Mucosa of rectum (tissue), 2 donors: ENCODE results near the gene ASTN2.
"Not testable (repeated sequence)": the region's sequence is repeated elsewhere in the genome, so short reads cannot be mapped to it uniquely, and the experiment has no call there.

Source experiments
- H3K27ac ChIP-seq, 2 donors: one replicate each; pipeline ENCODE4 v1.7.0; 2013; ENCODE audit warnings: inconsistent platforms in 2 of 2, low read depth in 2 of 2, low read length in 2 of 2
- H3K27me3 ChIP-seq, 2 donors: one replicate each; pipeline ENCODE4 v1.7.0; 2013; ENCODE audit warnings: low read length in 2 of 2; ENCODE audit not compliant: control insufficient read depth in 2 of 2, insufficient read depth in 2 of 2
- H3K36me3 ChIP-seq, 2 donors: one replicate each; pipeline ENCODE4 v1.7.0; 2013; ENCODE audit warnings: low read length in 2 of 2; ENCODE audit not compliant: control insufficient read depth in 2 of 2, insufficient read depth in 2 of 2
- H3K4me1 ChIP-seq, 2 donors: one replicate each; pipeline ENCODE4 v1.7.0; 2013; ENCODE audit warnings: low read length in 2 of 2, mild to moderate bottlenecking in 1 of 2; ENCODE audit not compliant: control insufficient read depth in 2 of 2, insufficient read depth in 2 of 2
- H3K4me3 ChIP-seq, 2 donors: one replicate each; pipeline ENCODE4 v1.7.0; 2013; ENCODE audit warnings: low read length in 2 of 2
- H3K9ac ChIP-seq, 2 donors: one replicate each; pipeline ENCODE4 v1.7.0; 2013; ENCODE audit warnings: low read length in 2 of 2, low read depth in 1 of 2, mild to moderate bottlenecking in 1 of 2
- H3K9me3 ChIP-seq, 2 donors: one replicate each; pipeline ENCODE4 v1.7.0; 2013; ENCODE audit warnings: low read length in 2 of 2; ENCODE audit not compliant: control insufficient read depth in 2 of 2
- donor health status: healthy.
- donor health status: Normal muscosa, but diverticular disease.

Gene ASTN2

DNA sequence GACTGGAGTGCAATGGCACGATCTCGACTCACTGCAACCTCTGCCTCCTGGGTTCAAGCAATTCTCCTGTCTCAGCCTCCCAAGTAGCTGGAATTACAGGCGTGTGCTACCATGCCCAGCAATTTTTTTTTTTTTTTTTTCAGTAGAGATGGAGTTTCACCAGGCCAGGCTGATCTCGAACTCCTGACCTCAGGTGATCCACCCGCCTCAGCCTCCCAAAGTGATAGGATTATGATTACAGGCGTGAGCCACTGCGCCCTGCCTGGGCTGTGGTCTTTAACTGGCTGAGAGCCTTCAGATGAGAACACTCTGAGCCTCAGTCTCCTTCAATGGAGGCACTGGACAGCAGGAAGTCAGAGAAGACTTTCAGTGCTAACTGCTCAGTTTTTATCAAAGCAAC is 576.4 kb downstream of the ASTN2 start:
- not testable (repeated sequence) for H3K9me3 ChIP-seq, H3K4me1 ChIP-seq, H3K27me3 ChIP-seq, H3K27ac ChIP-seq, H3K36me3 ChIP-seq, H3K4me3 ChIP-seq, H3K9ac ChIP-seq

DNA sequence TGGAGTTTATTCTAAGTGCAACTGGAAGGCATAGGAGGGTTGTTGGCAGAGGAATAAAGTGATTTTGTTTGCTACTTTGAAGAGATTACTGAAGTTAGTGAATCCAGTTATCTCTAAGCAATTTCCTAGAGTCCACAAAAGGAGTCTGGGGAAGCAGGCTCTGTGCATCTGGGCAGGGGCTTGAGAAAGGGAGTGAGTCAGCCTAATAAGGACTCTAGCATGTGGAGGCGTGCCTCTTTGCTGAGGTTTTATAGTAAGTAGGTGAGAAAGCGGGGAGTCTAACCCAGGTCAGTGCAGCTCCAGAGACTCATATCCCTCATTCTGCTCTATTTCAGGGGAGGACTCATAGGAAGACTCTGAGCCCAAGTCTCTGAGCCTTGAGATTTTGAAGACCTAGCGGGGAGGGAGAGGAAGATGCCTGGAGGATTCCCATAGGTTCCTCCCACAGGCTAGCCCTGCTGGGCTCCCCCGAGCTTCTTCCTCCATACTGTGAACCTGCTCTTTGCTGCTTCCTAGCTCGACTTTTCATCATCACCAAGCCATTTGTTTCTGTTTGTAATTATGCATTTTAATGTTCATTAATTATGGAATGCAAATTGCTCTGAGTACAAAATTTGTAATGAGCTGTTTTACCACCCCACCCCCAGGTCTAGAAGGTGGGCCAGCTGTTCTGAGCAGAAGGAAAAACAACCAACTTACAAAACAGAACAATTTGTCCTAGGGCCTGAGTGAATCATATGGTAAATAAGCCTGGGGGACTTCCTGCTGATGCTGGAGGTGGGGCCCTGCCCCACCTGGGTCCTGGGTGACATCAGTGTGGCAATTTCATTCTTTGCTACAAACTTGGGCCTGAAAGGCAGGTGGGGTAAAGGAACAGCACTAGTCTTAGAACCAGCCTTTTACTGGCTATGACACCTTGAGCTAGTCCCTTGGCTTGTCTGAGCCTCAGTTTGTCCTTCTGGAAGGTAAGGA is 577.6 kb downstream of the ASTN2 start:
- H3K27ac ChIP-seq, result no peak overlapping the region
- H3K9ac ChIP-seq, result no peak overlapping the region
- no peak overlapping the region for H3K4me3 ChIP-seq
- no peaks in the 10 kb centered on the region for H3K27me3 ChIP-seq
- H3K4me1 ChIP-seq, result no peaks in the 10 kb centered on the region
- no peaks in the 10 kb centered on the region for H3K36me3 ChIP-seq
- H3K9me3 ChIP-seq, result no peaks in the 10 kb centered on the region

DNA sequence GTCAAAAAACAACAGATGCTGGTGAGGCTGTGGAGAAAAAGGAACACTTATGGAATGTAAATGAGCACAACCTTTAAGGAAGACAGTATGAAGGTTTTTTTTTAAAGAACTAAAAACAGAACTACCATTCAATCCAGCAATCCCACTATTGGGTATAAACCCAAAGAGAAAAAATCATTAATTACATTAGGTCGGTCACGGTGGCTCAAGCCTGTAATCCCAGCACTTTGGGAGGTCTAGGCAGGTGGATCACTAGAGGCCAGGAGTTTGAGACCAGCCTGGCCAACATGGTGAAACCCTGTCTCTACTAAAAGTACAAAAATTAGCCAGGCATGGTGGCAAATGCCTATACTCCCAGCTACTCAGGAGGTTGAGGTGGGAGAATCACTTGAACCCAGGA is 584.5 kb downstream of the ASTN2 start:
- not testable (repeated sequence) for H3K9ac ChIP-seq, H3K36me3 ChIP-seq, H3K9me3 ChIP-seq, H3K27ac ChIP-seq, H3K4me3 ChIP-seq, H3K4me1 ChIP-seq, H3K27me3 ChIP-seq

DNA sequence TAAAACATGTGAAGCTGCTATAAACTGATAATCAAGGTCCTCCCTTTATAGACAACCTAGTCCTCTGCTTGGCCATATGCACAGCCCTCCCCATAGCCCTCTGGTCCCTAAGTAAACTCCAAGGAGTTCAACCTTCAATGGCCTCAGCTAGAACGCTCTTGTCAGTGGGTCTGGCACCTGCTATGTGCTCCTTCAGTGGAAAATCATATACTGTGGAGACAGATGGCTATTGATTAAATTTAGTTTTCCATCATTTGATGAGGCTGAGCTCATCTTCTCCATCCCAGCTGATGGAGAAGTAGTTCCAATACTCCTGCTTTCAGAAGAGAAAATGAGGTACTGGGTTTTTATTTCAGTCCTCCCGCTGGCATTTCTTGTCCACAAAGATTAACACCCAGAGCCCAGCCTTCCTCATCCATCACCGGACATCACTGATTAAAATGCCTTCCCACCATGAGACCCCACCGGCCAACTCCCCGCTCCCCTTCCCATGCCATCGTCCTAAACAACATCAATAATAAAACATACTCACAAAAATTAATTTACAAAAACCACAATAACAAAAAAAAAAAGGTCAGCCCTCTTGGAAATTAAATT is 593.1 kb downstream of the ASTN2 start:
- Histone ChIP-seq H3K9ac (no peak overlapping the region), H3K27ac (no peak overlapping the region), H3K36me3 (no peaks in the 10 kb centered on the region), H3K27me3 (no peaks in the 10 kb centered on the region), H3K4me1 (no peaks in the 10 kb centered on the region), H3K4me3 (no peak overlapping the region), H3K9me3 (no peaks in the 10 kb centered on the region)

DNA sequence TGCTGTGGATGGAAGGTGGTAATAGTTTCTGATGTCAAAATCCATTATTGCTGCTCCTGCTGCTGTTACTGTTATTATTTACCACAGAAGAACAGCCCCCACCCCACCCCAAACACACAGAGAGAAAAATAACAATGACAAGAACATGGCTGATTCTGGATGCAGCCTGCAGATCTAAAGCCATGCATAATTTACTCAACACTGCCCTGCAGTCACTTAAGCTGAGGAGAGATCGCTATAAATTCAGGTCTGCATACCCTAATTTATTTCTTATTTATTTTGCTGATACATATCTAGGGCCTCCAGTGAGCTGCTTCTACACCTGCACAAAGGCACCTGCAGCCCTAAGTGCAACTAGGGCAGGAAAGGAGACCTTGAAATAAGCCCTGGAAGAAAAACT is 595.7 kb downstream of the ASTN2 start:
- no peak overlapping the region for H3K9ac ChIP-seq
- H3K9me3 ChIP-seq, result no peaks in the 10 kb centered on the region
- no peaks in the 10 kb centered on the region for H3K4me1 ChIP-seq
- no peaks in the 10 kb centered on the region for H3K27me3 ChIP-seq
- no peaks in the 10 kb centered on the region for H3K36me3 ChIP-seq
- H3K4me3 ChIP-seq, result no peak overlapping the region
- H3K27ac ChIP-seq, result no peak overlapping the region

DNA sequence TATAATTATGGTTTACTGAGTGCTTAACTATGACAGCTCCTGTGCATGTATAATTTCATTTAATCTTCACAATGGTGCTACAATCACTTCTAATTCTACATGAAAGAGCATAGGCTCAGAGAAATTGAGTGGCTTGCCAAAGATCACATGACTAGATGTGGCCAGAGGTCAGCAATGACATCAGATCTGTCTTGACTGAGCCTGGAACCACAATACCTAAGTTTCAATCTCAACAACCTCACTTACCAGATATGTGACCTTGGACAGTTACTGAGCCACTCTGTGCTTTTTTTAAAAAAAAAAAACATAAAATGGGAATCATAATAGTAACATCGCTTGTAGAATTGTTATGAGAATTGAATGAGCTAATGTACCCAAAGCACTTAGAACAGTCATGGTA is 597.1 kb downstream of the ASTN2 start:
- H3K9me3 ChIP-seq, result no peaks in the 10 kb centered on the region
- no peaks in the 10 kb centered on the region for H3K36me3 ChIP-seq
- H3K9ac ChIP-seq, result no peak overlapping the region
- no peaks in the 10 kb centered on the region for H3K27me3 ChIP-seq
- H3K4me3 ChIP-seq, result no peak overlapping the region
- no peaks in the 10 kb centered on the region for H3K4me1 ChIP-seq
- no peak overlapping the region for H3K27ac ChIP-seq

DNA sequence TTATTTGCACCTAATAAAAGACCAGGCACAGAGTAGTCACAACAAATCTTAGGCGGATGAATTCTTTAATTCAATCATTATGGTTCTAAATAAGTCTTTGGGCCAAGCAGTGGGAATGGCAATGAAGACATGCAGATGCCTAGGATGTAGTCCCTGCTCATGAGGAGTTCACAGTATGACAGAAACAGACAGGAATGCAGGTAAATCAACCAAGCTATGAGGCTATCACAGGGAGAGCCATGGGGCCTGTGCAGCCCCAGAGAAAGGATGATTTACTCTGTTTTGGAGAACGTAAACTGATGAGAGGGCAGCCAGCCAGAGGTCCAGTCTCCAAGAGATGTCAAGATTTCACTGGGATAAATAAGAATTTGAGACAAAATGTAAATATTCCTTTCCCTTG is 598.4 kb downstream of the ASTN2 start:
- Histone ChIP-seq H3K27ac (no peak overlapping the region), H3K9ac (no peak overlapping the region), H3K36me3 (no peaks in the 10 kb centered on the region), H3K9me3 (no peaks in the 10 kb centered on the region), H3K4me1 (no peaks in the 10 kb centered on the region), H3K4me3 (no peak overlapping the region), H3K27me3 (no peaks in the 10 kb centered on the region)

DNA sequence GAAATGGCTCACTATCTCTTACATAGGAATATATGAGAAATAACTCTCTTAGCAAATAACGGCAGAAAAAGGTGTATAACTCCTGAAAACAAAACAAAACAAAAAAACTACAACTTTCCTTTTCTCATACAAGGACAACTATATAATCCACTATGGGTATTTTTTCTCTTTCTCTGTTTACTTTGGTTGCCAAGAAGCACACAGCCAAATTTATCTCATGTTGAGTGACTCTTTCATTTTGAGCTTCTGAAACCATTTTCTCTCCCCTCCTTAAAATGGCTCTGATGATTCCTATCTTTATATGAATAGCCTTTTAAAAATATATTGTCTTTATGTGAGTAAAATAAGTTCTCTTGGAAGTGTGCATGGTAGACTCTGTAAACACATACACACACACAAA is 599.0 kb downstream of the ASTN2 start:
- H3K4me1 ChIP-seq, result no peaks in the 10 kb centered on the region
- H3K9me3 ChIP-seq, result no peaks in the 10 kb centered on the region
- no peaks in the 10 kb centered on the region for H3K27me3 ChIP-seq
- no peak overlapping the region for H3K9ac ChIP-seq
- no peaks in the 10 kb centered on the region for H3K36me3 ChIP-seq
- no peak overlapping the region for H3K4me3 ChIP-seq
- no peak overlapping the region for H3K27ac ChIP-seq

DNA sequence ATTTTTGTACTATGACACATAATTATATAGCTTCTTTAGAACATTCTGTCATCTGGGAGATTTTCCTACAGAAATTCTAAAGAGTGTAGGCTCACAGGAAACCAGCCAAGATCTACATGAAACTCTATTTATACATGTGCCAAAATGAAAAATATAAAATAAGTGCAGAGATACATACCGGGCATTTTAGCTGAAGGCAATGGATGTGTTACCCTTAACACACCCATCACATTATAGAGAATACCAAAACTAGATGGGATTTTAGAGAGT is 601.9 kb downstream of the ASTN2 start:
- no peaks in the 10 kb centered on the region for H3K9me3 ChIP-seq
- no peak overlapping the region for H3K4me3 ChIP-seq
- H3K4me1 ChIP-seq, result no peaks in the 10 kb centered on the region
- H3K27ac ChIP-seq, result no peak overlapping the region
- H3K36me3 ChIP-seq, result no peaks in the 10 kb centered on the region
- no peaks in the 10 kb centered on the region for H3K27me3 ChIP-seq
- H3K9ac ChIP-seq, result no peak overlapping the region

DNA sequence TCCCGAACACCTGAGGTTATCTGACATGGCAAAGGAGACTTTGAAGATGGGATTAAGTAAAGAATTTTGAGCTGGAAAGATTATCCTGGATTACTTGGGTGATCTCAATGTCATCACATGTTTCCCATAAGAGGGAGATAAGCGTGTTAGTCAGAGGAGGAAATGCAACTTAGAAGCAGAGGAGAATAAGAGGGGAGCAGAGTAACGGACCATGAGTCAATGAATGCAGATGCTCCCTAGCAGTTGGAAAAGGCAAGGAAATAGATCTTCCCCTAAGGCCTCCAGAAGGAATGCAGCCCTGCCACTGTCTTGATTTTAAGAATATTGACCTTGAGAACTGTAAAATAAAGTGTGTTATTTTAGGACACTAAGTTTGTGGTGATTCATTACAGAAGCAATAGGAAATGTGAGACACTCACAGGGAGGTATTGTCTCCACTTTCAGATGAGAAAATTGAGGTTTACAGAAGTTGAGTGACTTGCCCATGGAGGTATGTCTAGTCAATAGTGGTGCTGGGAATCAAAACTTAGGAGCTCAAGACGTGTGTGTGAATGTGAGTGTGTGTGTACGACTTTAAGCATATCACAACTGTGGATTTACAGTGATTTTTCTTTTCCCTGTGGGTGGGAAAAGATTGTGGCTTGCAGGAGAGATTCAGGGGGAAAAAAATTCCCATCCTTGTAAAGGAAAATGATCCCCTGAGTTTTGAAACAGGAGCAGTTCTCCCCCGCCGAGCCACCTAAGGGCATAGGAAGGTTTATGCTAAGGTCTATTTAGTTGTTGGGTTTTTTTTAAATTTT is 602.4 kb downstream of the ASTN2 start:
- Histone ChIP-seq H3K27me3 (no peaks in the 10 kb centered on the region), H3K36me3 (no peaks in the 10 kb centered on the region), H3K9me3 (no peaks in the 10 kb centered on the region), H3K4me3 (no peak overlapping the region), H3K27ac (no peak overlapping the region), H3K9ac (no peak overlapping the region), H3K4me1 (no peaks in the 10 kb centered on the region)
